Liver (tissue), 3 donors: ENCODE data around the gene TNFRSF8.

Experiments
- EGR1 ChIP-seq, 2 donors: IDR thresholded peaks; 2 replicates each; pipeline ENCODE4 v1.6.1; 2016 to 2018; ENCODE audit warnings: antibody characterized with exemption in 2 of 2, low read depth in 2 of 2
- FOXA1 ChIP-seq: IDR thresholded peaks from 2 replicates; pipeline ENCODE4 v1.6.1; 2016; ENCODE audit warnings: antibody characterized with exemption
- SP1 ChIP-seq: IDR thresholded peaks from 2 replicates; pipeline ENCODE4 v1.6.1; 2018; ENCODE audit warnings: antibody characterized with exemption, mild to moderate bottlenecking
- TAF1 ChIP-seq: conservative IDR thresholded peaks from 2 replicates; pipeline ENCODE4 v1.6.1; 2016; ENCODE audit warnings: antibody characterized with exemption, mild to moderate bottlenecking
- YY1 ChIP-seq: IDR thresholded peaks from 2 replicates; pipeline ENCODE4 v1.6.1; 2016; ENCODE audit warnings: antibody characterized with exemption, mild to moderate bottlenecking
- TF ChIP-seq, protein P1 (sequence below): fragments of 150-350 bp; IDR thresholded peaks from 2 replicates; pipeline ENCODE4 v1.5.1; 2017; ENCODE audit warnings: improper control_type of control experiment, low read depth, low read length; ENCODE audit not compliant: missing input control
- TF ChIP-seq, protein P2 (sequence below): IDR thresholded peaks from 2 replicates; pipeline ENCODE4 v1.6.1; 2016; ENCODE audit warnings: antibody characterized with exemption
- TF ChIP-seq, protein P3 (sequence below): IDR thresholded peaks from 2 replicates; pipeline ENCODE4 v1.6.1; 2016; ENCODE audit warnings: antibody characterized with exemption, mild to moderate bottlenecking
- donor health status: healthy.
- donor health status: healthy.

DNA sequence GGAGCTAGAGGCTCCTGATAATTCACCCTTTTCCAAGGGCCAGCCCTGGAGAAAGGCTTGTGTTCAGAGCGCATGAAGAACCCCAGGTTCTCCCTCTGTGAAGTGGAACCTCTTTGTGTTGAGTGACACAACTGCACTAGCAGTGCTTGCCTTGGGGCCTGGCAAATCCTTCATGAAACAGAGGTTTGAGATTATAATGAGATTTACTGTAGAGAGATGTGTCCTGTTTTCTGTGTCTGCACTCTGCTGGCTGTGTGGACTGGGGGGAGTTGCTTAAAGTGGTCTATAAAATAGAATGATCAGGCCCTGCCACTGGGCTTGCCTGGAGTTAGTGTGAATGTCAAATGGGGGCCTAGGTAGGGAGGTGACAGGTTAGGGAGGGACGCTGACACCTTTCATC, 92.2 kb downstream of the TNFRSF8 start:
- TF ChIP-seq, protein P1, sequence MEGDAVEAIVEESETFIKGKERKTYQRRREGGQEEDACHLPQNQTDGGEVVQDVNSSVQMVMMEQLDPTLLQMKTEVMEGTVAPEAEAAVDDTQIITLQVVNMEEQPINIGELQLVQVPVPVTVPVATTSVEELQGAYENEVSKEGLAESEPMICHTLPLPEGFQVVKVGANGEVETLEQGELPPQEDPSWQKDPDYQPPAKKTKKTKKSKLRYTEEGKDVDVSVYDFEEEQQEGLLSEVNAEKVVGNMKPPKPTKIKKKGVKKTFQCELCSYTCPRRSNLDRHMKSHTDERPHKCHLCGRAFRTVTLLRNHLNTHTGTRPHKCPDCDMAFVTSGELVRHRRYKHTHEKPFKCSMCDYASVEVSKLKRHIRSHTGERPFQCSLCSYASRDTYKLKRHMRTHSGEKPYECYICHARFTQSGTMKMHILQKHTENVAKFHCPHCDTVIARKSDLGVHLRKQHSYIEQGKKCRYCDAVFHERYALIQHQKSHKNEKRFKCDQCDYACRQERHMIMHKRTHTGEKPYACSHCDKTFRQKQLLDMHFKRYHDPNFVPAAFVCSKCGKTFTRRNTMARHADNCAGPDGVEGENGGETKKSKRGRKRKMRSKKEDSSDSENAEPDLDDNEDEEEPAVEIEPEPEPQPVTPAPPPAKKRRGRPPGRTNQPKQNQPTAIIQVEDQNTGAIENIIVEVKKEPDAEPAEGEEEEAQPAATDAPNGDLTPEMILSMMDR = no peak
- TF ChIP-seq TAF1 = no peak
- TF ChIP-seq FOXA1 = no peak
- TF ChIP-seq, protein P2, sequence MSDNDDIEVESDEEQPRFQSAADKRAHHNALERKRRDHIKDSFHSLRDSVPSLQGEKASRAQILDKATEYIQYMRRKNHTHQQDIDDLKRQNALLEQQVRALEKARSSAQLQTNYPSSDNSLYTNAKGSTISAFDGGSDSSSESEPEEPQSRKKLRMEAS = no peak
- TF ChIP-seq, protein P3, sequence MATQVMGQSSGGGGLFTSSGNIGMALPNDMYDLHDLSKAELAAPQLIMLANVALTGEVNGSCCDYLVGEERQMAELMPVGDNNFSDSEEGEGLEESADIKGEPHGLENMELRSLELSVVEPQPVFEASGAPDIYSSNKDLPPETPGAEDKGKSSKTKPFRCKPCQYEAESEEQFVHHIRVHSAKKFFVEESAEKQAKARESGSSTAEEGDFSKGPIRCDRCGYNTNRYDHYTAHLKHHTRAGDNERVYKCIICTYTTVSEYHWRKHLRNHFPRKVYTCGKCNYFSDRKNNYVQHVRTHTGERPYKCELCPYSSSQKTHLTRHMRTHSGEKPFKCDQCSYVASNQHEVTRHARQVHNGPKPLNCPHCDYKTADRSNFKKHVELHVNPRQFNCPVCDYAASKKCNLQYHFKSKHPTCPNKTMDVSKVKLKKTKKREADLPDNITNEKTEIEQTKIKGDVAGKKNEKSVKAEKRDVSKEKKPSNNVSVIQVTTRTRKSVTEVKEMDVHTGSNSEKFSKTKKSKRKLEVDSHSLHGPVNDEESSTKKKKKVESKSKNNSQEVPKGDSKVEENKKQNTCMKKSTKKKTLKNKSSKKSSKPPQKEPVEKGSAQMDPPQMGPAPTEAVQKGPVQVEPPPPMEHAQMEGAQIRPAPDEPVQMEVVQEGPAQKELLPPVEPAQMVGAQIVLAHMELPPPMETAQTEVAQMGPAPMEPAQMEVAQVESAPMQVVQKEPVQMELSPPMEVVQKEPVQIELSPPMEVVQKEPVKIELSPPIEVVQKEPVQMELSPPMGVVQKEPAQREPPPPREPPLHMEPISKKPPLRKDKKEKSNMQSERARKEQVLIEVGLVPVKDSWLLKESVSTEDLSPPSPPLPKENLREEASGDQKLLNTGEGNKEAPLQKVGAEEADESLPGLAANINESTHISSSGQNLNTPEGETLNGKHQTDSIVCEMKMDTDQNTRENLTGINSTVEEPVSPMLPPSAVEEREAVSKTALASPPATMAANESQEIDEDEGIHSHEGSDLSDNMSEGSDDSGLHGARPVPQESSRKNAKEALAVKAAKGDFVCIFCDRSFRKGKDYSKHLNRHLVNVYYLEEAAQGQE = no peak
- no peak for TF ChIP-seq EGR1 (IDR thresholded peaks at IDR 0.05; ENCODE audit: low read depth in 2 of 2)
- TF ChIP-seq YY1 = no peak
- no peak for TF ChIP-seq SP1
